GM12872 (cell line): Measurements from ENCODE around the gene PDYN.

ENCODE experiments used
- CTCF ChIP-seq: IDR thresholded peaks from 3 replicates; pipeline ENCODE4 v1.5.1; 2011; ENCODE audit warnings: low read depth, mild to moderate bottlenecking, low read length, moderate library complexity; ENCODE audit not compliant: insufficient read depth

PDYN gene

GRCh38 chr20:1959156-1959555 is 34.7 kb downstream of the PDYN start:
- no peak for TF ChIP-seq CTCF

DNA sequence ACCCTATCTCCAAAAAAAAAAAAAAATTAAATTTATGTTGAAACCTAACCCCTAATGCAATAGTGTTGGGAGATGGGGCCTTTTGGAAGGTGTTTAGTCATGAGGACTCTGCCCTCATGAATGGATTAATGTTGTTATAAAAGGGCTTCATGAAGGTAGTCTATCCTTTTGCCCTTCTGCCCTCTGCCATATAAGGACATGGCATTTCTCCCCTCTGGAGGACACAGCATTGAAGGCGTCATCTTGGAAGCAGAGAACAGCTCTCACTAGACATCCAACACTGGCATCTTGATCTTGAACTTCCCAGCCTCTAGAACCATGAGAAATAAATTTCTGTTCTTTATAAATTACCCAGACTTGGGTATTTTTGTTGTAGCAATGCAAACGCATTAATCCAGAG is 35.4 kb downstream of the PDYN start:
- no peak for TF ChIP-seq CTCF

DNA sequence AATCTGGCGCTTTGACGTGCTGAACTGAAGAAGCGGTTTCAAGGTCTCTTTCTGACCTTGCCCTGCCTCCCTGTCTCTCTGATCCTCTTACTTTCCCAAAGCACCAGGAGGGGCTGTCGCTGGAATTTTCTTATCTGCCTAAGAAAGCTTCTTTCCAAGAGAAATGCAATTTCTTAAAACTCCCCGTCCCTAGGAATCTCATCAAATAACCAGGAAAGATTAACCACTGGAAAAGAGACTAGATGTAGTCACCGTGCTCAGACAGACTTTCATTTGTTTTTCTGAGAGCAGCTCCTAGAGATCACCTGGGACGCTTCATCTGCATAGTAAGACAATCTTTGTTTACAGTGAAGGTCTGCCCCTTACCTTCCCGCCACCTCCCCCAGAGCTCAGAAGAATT is 38.6 kb downstream of the PDYN start:
- no peak for TF ChIP-seq CTCF

GRCh38 chr20:1953621-1954020 is 40.2 kb downstream of the PDYN start:
- TF ChIP-seq CTCF, result no peak

- no peak for TF ChIP-seq CTCF
These were observed 40.9 kb downstream of the PDYN start for GRCh38 chr20:1952737-1953530.

- TF ChIP-seq CTCF, result no peak
These were observed 42.3 kb downstream of the PDYN start for GRCh38 chr20:1951436-1952115.

DNA sequence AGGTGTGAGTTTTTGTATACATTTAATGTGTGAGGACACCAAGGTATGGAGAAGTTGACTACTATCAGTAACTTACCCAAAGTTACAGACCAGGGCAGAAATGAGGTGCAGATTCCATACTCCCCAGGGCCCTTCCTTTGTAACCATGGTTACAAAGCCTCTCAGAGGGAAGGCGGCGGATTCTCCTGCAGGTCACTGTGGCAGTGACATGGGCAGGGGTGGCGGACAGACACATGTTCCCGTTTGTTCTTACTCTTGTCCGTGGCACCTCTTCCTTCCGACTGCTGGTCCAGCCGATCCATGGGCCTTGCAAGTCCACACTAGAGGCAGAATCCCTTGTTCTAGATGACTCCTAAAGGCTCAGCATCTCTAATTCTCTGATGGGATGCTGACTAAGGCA is 43.0 kb downstream of the PDYN start:
- TF ChIP-seq CTCF, result no peak
